GM23338 (cell line): ENCODE data around the gene PLCG2. TPM values are rescaled to one million over a fixed set of nuclear protein-coding genes. Genes with fewer than 3 reads are reported as not detected.

ENCODE experiments used
- polyA plus RNA-seq: library from polyadenylated mRNA; unstranded; fragments of >200 nt; fragmentation: Nextera tagmentation; extraction: Ambion mirVana; gene quantifications from 2 replicates; pipeline ENCODE4 v1.2.1, GENCODE V29; 2016
- total RNA-seq: library from RNA; depleted of rRNA; stranded (reverse); fragments of >200 nt; shearing (Covaris generic); gene quantifications from 2 replicates; pipeline ENCODE4 v1.2.3, GENCODE V29; 2014; rRNA removed

Gene PLCG2
- total and polyA plus RNA-seq, 2 experiments from 2014 or later, result 2.4 to 5.9 TPM

Other genes starting within 250 kb of the PLCG2 start
- gene SDR42E1, start 232.2 kb downstream of the PLCG2 start, total RNA-seq, result 0.03 and 0.04 TPM in 2 replicates
- not detected in 2 replicates for gene SDR42E1, start 232.2 kb downstream of the PLCG2 start, polyA plus RNA-seq